ENCODE results near the gene ARPC5L.

GRCh38 chr9:124869466-124869985 lies 7.6 kb downstream of the ARPC5L start:
- TF ChIP-seq, protein P1, sequence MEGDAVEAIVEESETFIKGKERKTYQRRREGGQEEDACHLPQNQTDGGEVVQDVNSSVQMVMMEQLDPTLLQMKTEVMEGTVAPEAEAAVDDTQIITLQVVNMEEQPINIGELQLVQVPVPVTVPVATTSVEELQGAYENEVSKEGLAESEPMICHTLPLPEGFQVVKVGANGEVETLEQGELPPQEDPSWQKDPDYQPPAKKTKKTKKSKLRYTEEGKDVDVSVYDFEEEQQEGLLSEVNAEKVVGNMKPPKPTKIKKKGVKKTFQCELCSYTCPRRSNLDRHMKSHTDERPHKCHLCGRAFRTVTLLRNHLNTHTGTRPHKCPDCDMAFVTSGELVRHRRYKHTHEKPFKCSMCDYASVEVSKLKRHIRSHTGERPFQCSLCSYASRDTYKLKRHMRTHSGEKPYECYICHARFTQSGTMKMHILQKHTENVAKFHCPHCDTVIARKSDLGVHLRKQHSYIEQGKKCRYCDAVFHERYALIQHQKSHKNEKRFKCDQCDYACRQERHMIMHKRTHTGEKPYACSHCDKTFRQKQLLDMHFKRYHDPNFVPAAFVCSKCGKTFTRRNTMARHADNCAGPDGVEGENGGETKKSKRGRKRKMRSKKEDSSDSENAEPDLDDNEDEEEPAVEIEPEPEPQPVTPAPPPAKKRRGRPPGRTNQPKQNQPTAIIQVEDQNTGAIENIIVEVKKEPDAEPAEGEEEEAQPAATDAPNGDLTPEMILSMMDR (IDR thresholded peaks at IDR 0.05; ENCODE audit: insufficient read depth, low read depth, low read length): no peak
- no peak for TF ChIP-seq EZH2 (IDR thresholded peaks at IDR 0.05; ENCODE audit: insufficient read depth, low read length)
